Measurements from ENCODE around the gene IZUMO4.

The IZUMO4 gene

GRCh38 chr19:2114218-2114617 lies 17.5 kb downstream of the IZUMO4 start:
- DNase-seq = no peak
- no peak for TF ChIP-seq EZH2phosphoT487 (IDR thresholded peaks at IDR 0.05; ENCODE audit: low read length)
- TF ChIP-seq EZH2 (optimal IDR thresholded peaks at IDR 0.05; ENCODE audit: low read depth, low read length) = no peak
- no peak for TF ChIP-seq CTCF (IDR thresholded peaks at IDR 0.05; ENCODE audit: low read length)
- Histone ChIP-seq H3K27ac (ENCODE audit: low read length) (no peak overlapping the region), H3K79me2 (ENCODE audit: low read length) (peaks cover 6% of the 10 kb centered on the region; the same call in 1 of the 2 replicates), H3K9me3 (replicated peaks; ENCODE audit: insufficient read depth, low read length) (no peaks in the 10 kb centered on the region), H3K36me3 (replicated peaks; ENCODE audit: insufficient read depth, low read length) (peaks cover 20% of the 10 kb centered on the region), H3K4me2 (ENCODE audit: low read depth, low read length) (no peak overlapping the region), H3K9ac (ENCODE audit: low read length) (no peak overlapping the region), H2AFZ (ENCODE audit: low read length) (no peak overlapping the region), H4K20me1 (ENCODE audit: insufficient read depth, low read length) (no peaks in the 10 kb centered on the region), H3F3A (ENCODE audit: insufficient read depth, low read length) (no peaks in the 10 kb centered on the region), H3K4me1 (ENCODE audit: low read length) (no peaks in the 10 kb centered on the region), H3K4me3 (ENCODE audit: low read length) (no peak overlapping the region), H3K9me2 (replicated peaks; ENCODE audit: insufficient read depth, low read length) (no peaks in the 10 kb centered on the region), H3K27me3 (replicated peaks; ENCODE audit: insufficient read depth, low read length) (no peaks in the 10 kb centered on the region)

GRCh38 chr19:2114821-2115220 lies 18.1 kb downstream of the IZUMO4 start:
- no peak overlapping the region for H3K27ac ChIP-seq (ENCODE audit: low read length)
- H3F3A ChIP-seq (ENCODE audit: insufficient read depth, low read length) = no peaks in the 10 kb centered on the region
- H3K9me3 ChIP-seq (replicated peaks; ENCODE audit: insufficient read depth, low read length) = no peaks in the 10 kb centered on the region
- no peak overlapping the region for H3K4me3 ChIP-seq (ENCODE audit: low read length)
- H3K27me3 ChIP-seq (replicated peaks; ENCODE audit: insufficient read depth, low read length) = no peaks in the 10 kb centered on the region
- H3K36me3 ChIP-seq (replicated peaks; ENCODE audit: insufficient read depth, low read length) = peaks cover 14% of the 10 kb centered on the region
- no peak overlapping the region for H3K4me2 ChIP-seq (ENCODE audit: low read depth, low read length)
- H3K9ac ChIP-seq (ENCODE audit: low read length) = no peak overlapping the region
- no peak overlapping the region for H2AFZ ChIP-seq (ENCODE audit: low read length)
- no peaks in the 10 kb centered on the region for H3K9me2 ChIP-seq (replicated peaks; ENCODE audit: insufficient read depth, low read length)
- TF ChIP-seq EZH2phosphoT487 (IDR thresholded peaks at IDR 0.05; ENCODE audit: low read length) = no peak
- TF ChIP-seq CTCF (IDR thresholded peaks at IDR 0.05; ENCODE audit: low read length) = no peak
- no peak for TF ChIP-seq EZH2 (optimal IDR thresholded peaks at IDR 0.05; ENCODE audit: low read depth, low read length)
- no peaks in the 10 kb centered on the region for H4K20me1 ChIP-seq (ENCODE audit: insufficient read depth, low read length)
- DNase-seq = no peak
- H3K79me2 ChIP-seq (ENCODE audit: low read length) = peaks cover 6% of the 10 kb centered on the region; the same call in 1 of the 2 replicates
- H3K4me1 ChIP-seq (ENCODE audit: low read length) = no peaks in the 10 kb centered on the region

- Histone ChIP-seq H3K4me3 (ENCODE audit: low read length) (no peak overlapping the region), H3K79me2 (ENCODE audit: low read length) (peaks cover 6% of the 10 kb centered on the region; the same call in 1 of the 2 replicates), H3K27me3 (replicated peaks; ENCODE audit: insufficient read depth, low read length) (no peaks in the 10 kb centered on the region), H3K9me2 (replicated peaks; ENCODE audit: insufficient read depth, low read length) (no peaks in the 10 kb centered on the region), H3K9me3 (replicated peaks; ENCODE audit: insufficient read depth, low read length) (no peaks in the 10 kb centered on the region), H3F3A (ENCODE audit: insufficient read depth, low read length) (no peaks in the 10 kb centered on the region), H3K27ac (ENCODE audit: low read length) (no peak overlapping the region), H3K4me1 (ENCODE audit: low read length) (no peaks in the 10 kb centered on the region), H3K9ac (ENCODE audit: low read length) (no peak overlapping the region), H3K36me3 (replicated peaks; ENCODE audit: insufficient read depth, low read length) (peaks cover 13% of the 10 kb centered on the region), H3K4me2 (ENCODE audit: low read depth, low read length) (no peak overlapping the region), H4K20me1 (ENCODE audit: insufficient read depth, low read length) (no peaks in the 10 kb centered on the region), H2AFZ (ENCODE audit: low read length) (no peak overlapping the region)
- DNase-seq = no peak
- TF ChIP-seq CTCF (IDR thresholded peaks at IDR 0.05; ENCODE audit: low read length) = no peak
- TF ChIP-seq EZH2 (optimal IDR thresholded peaks at IDR 0.05; ENCODE audit: low read depth, low read length) = no peak
- no peak for TF ChIP-seq EZH2phosphoT487 (IDR thresholded peaks at IDR 0.05; ENCODE audit: low read length)
Observed at GRCh38 chr19:2115324-2115723, 18.6 kb downstream of the IZUMO4 start.
